Liver (tissue), 9 donors: Measurements from ENCODE around the gene KRTAP5-2. TPM values are rescaled to one million over a fixed set of nuclear protein-coding genes. Genes with fewer than 3 reads are reported as not detected.

ENCODE experiments used
- DNase-seq: peaks from one replicate; pipeline ENCODE4 v3.0.0-alpha.2; 2017; ENCODE audit warnings: low spot score
- H3K27ac ChIP-seq, 2 donors: one replicate each; pipeline ENCODE4 v1.7.0; 2013; ENCODE audit warnings: inconsistent platforms in 2 of 2, low read length in 2 of 2, control low read depth in 1 of 2, low read depth in 1 of 2, mild to moderate bottlenecking in 1 of 2
- H3K27me3 ChIP-seq, 4 donors: one replicate each; pipeline versions ENCODE4 v1.6.1 to v1.7.0; 2013; ENCODE audit warnings: low read length in 3 of 4, inconsistent platforms in 1 of 4, mild to moderate bottlenecking in 1 of 4, moderate library complexity in 1 of 4; ENCODE audit not compliant: control insufficient read depth in 4 of 4, insufficient read depth in 4 of 4
- H3K36me3 ChIP-seq, 4 donors: one replicate each; pipeline versions ENCODE4 v1.6.1 to v1.7.0; 2013; ENCODE audit warnings: low read length in 3 of 4, mild to moderate bottlenecking in 3 of 4, low read depth in 1 of 4, moderate library complexity in 1 of 4; ENCODE audit not compliant: control insufficient read depth in 4 of 4, insufficient read depth in 3 of 4
- H3K4me1 ChIP-seq, 4 donors: one replicate each; pipeline versions ENCODE4 v1.6.1 to v1.7.0; 2013; ENCODE audit warnings: low read length in 3 of 4, mild to moderate bottlenecking in 3 of 4, moderate library complexity in 1 of 4; ENCODE audit not compliant: control insufficient read depth in 4 of 4, insufficient read depth in 4 of 4
- H3K4me3 ChIP-seq, 3 donors: one replicate each; pipeline versions ENCODE4 v1.6.1 to v1.7.0; 2013; ENCODE audit warnings: low read length in 3 of 3, control low read depth in 1 of 3, low read depth in 1 of 3, mild to moderate bottlenecking in 1 of 3
- H3K9ac ChIP-seq, 2 donors: one replicate each; pipeline ENCODE4 v1.7.0; 2013; ENCODE audit warnings: low read length in 2 of 2, mild to moderate bottlenecking in 2 of 2, moderate library complexity in 2 of 2, control low read depth in 1 of 2, low read depth in 1 of 2
- H3K9me3 ChIP-seq, 4 donors: one replicate each; pipeline versions ENCODE4 v1.6.1 to v1.7.0; 2013; ENCODE audit warnings: low read length in 3 of 4; ENCODE audit not compliant: control insufficient read depth in 4 of 4
- EGR1 ChIP-seq, 2 donors: IDR thresholded peaks; 2 replicates each; pipeline ENCODE4 v1.6.1; 2016 to 2018; ENCODE audit warnings: antibody characterized with exemption in 2 of 2, low read depth in 2 of 2
- FOXA1 ChIP-seq: IDR thresholded peaks from 2 replicates; pipeline ENCODE4 v1.6.1; 2016; ENCODE audit warnings: antibody characterized with exemption
- FOXA2 ChIP-seq: IDR thresholded peaks from 2 replicates; pipeline ENCODE4 v1.6.1; 2016; ENCODE audit warnings: antibody characterized with exemption
- HNF4A ChIP-seq, 2 donors: conservative IDR thresholded peaks; 2 replicates each; pipeline ENCODE4 v1.6.1; 2016; ENCODE audit warnings: antibody characterized with exemption in 2 of 2, mild to moderate bottlenecking in 2 of 2
- HNF4G ChIP-seq: IDR thresholded peaks from 2 replicates; pipeline ENCODE4 v1.6.1; 2016; ENCODE audit warnings: antibody characterized with exemption
- JUND ChIP-seq, 2 donors: IDR thresholded peaks; 2 replicates each; pipeline ENCODE4 v1.6.1; 2016; ENCODE audit warnings: antibody characterized with exemption in 2 of 2
- RAD21 ChIP-seq, 2 donors: IDR thresholded peaks; 2 replicates each; pipeline ENCODE4 v1.6.1; 2016; ENCODE audit warnings: antibody characterized with exemption in 2 of 2, mild to moderate bottlenecking in 2 of 2
- REST ChIP-seq: IDR thresholded peaks from 2 replicates; pipeline ENCODE4 v1.6.1; 2016; ENCODE audit warnings: antibody characterized with exemption, mild to moderate bottlenecking
- RXRA ChIP-seq, 2 donors: IDR thresholded peaks; 2 replicates each; pipeline ENCODE4 v1.6.1; 2017 to 2018; ENCODE audit warnings: antibody characterized with exemption in 2 of 2, mild to moderate bottlenecking in 1 of 2
- SP1 ChIP-seq: IDR thresholded peaks from 2 replicates; pipeline ENCODE4 v1.6.1; 2018; ENCODE audit warnings: antibody characterized with exemption, mild to moderate bottlenecking
- ZBTB33 ChIP-seq: IDR thresholded peaks from 2 replicates; pipeline ENCODE4 v1.6.1; 2016; ENCODE audit warnings: antibody characterized with exemption
- WGBS: extraction: QIAGEN DNeasy Blood & Tissue Kit; methylation state at CpG from one replicate; pipeline ENCODE4 v1.1.7; 2013; 5-methylcytosine and 5-hydroxymethylcytosine counted together
- polyA plus RNA-seq, 2 donors: library from polyadenylated mRNA; stranded (reverse) in 1 of 2; unstranded in 1 of 2; fragments of 200-250 nt in 1 of 2; fragments of >200 nt in 1 of 2; fragmentation: Nextera tagmentation in 1 of 2; extraction: Ambion mirVana in 1 of 2; gene quantifications; one replicate each; pipeline versions ENCODE4 v1.2.1 to v1.2.3, GENCODE V29; 2013 to 2015
- total RNA-seq, 2 donors: library from RNA; depleted of rRNA; stranded (reverse); fragments of >200 nt; gene quantifications; one replicate each; pipeline ENCODE4 v1.2.3, GENCODE V29; 2014
- TF ChIP-seq, protein P1 (sequence below): IDR thresholded peaks from 2 replicates; pipeline ENCODE4 v1.6.1; 2016; ENCODE audit warnings: antibody characterized with exemption
- TF ChIP-seq, protein P2 (sequence below): fragments of 150-350 bp; IDR thresholded peaks from 2 replicates; pipeline ENCODE4 v1.5.1; 2017; ENCODE audit warnings: improper control_type of control experiment, low read depth, low read length; ENCODE audit not compliant: missing input control
- TF ChIP-seq, protein P3 (sequence below): IDR thresholded peaks from 2 replicates; pipeline ENCODE4 v1.6.1; 2016; ENCODE audit warnings: antibody characterized with exemption
- donor health status: healthy.
- donor health status: healthy.
- donor health status: healthy.
- donor health status: healthy.
- donor health status: healthy.

The KRTAP5-2 gene
- total and polyA plus RNA-seq, 4 donors, result 0.08 TPM; not detected in 3

DNA sequence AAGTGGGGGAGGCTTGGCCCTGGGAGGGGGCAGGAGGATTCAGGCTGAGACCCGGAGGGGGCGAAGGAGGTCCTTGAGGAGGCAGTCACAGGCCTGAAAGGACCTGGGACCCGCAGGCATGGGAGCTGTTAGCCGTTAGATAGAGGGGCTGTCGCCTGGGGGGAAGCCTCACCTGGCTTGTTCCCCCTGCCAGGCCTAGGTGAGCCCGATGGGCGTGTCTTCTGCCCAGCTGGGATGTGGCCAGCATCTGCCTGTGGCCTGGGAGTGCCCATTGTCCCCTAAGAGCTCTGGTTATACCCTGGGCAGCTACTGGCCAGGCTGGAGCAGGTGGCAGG is 24.2 kb downstream of the KRTAP5-2 start:
- Histone ChIP-seq H3K9ac (no peak overlapping the region), H3K36me3 (no peaks in the 10 kb centered on the region), H3K27me3 (peaks cover 0 to 5% (median 0%) of the 10 kb centered on the region in 4 donors), H3K27ac (peak overlapping the region; percentile 6 to 46), H3K4me1 (peaks cover 6 to 16% (median 12%) of the 10 kb centered on the region in 4 donors), H3K9me3 (peaks cover 0 to 7% (median 3%) of the 10 kb centered on the region in 4 donors), H3K4me3 (no peak overlapping the region)
- no peak for DNase-seq
- no peak for TF ChIP-seq RXRA (IDR thresholded peaks at IDR 0.05)
- TF ChIP-seq, protein P1, sequence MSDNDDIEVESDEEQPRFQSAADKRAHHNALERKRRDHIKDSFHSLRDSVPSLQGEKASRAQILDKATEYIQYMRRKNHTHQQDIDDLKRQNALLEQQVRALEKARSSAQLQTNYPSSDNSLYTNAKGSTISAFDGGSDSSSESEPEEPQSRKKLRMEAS, result no peak
- peak; percentile 22 for TF ChIP-seq SP1
- TF ChIP-seq RAD21 (IDR thresholded peaks at IDR 0.05), result no peak
- TF ChIP-seq HNF4A (conservative IDR thresholded peaks at IDR 0.05), result peak in 1 of 2 donors; percentile 41
- TF ChIP-seq FOXA1, result no peak
- no peak for TF ChIP-seq EGR1 (IDR thresholded peaks at IDR 0.05; ENCODE audit: low read depth in 2 of 2)
- 10% methylated on average over 7 of the region's 7 CpGs for WGBS

DNA sequence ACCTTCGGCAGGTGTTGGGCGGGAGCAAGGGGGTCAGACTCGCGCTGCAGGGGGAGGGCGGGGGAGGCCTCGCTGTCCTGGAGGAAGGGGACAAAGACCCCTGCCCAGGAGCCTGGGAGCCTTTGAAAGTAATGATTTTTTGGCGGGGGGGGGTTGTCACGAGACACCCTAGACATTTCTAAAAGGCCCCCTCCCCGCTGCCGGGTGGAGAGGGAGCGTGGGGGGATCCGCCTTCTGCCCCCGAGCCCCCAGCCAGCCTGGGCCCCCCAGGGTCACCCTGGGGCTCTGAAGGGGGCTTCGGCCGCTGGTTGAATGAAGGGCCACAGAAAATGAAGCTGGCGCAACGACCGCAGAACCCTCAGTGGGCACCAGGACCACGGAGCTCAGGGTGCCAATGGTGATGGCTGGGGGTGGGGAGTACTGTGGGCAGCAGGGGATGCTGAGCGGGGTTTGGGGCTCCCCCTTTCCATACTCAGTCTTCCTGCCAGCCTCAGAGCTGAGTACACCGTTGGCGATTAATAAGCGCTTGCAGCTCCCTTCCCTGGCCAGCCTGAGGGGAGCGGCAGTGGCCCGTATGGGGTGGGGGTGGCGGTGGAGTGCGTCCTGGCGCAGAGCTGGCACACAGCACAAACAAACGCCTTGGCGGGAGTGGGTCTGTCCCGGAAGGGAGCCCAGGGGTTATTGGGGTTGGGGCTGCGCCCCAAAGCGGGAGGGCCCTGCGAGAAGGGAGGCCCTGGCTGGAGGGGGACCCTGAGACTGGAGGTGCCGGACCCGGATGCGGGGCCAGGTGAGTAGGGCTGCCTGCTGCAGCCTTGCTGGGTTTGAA is 24.8 kb downstream of the KRTAP5-2 start:
- H3K9ac ChIP-seq, result no peak overlapping the region
- H3K27me3 ChIP-seq, result peaks cover 0 to 5% (median 0%) of the 10 kb centered on the region in 4 donors
- peaks cover 6 to 16% (median 12%) of the 10 kb centered on the region in 4 donors for H3K4me1 ChIP-seq
- H3K4me3 ChIP-seq, result peak overlapping the region in 1 of 3 donors; percentile 63
- TF ChIP-seq HNF4G (no peak), ZBTB33 (no peak), FOXA2 (no peak), RAD21 (IDR thresholded peaks at IDR 0.05) (no peak), HNF4A (conservative IDR thresholded peaks at IDR 0.05) (no peak), JUND (IDR thresholded peaks at IDR 0.05) (no peak), EGR1 (IDR thresholded peaks at IDR 0.05; ENCODE audit: low read depth in 2 of 2) (no peak), REST (no peak), SP1 (no peak)
- TF ChIP-seq, protein P2, sequence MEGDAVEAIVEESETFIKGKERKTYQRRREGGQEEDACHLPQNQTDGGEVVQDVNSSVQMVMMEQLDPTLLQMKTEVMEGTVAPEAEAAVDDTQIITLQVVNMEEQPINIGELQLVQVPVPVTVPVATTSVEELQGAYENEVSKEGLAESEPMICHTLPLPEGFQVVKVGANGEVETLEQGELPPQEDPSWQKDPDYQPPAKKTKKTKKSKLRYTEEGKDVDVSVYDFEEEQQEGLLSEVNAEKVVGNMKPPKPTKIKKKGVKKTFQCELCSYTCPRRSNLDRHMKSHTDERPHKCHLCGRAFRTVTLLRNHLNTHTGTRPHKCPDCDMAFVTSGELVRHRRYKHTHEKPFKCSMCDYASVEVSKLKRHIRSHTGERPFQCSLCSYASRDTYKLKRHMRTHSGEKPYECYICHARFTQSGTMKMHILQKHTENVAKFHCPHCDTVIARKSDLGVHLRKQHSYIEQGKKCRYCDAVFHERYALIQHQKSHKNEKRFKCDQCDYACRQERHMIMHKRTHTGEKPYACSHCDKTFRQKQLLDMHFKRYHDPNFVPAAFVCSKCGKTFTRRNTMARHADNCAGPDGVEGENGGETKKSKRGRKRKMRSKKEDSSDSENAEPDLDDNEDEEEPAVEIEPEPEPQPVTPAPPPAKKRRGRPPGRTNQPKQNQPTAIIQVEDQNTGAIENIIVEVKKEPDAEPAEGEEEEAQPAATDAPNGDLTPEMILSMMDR, result no peak
- TF ChIP-seq, protein P1, result no peak
- TF ChIP-seq, protein P3, sequence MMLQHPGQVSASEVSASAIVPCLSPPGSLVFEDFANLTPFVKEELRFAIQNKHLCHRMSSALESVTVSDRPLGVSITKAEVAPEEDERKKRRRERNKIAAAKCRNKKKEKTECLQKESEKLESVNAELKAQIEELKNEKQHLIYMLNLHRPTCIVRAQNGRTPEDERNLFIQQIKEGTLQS, result no peak
- no peaks in the 10 kb centered on the region for H3K36me3 ChIP-seq
- peak overlapping the region in 1 of 2 donors; percentile 28 for H3K27ac ChIP-seq
- peaks cover 0 to 4% (median 1%) of the 10 kb centered on the region in 4 donors for H3K9me3 ChIP-seq
- 8% methylated on average over 37 of the region's 37 CpGs for WGBS
- DNase-seq, result no peak
